HL-60 (cell line): Measurements from ENCODE around the gene SLC38A1.
"Not testable (repeated sequence)": the region's sequence is repeated elsewhere in the genome, so short reads cannot be mapped to it uniquely, and the experiment has no call there.

Experiments used
- DNase-seq, 2 experiments: peaks; one replicate each; pipeline ENCODE4 v3.0.0-alpha.2; 2010 to 2020; ENCODE audit warnings: low read depth in 1 of 2, low spot score in 1 of 2
- H3K27ac ChIP-seq: fragments of 250-450 bp; sonication (Bioruptor Pico); replicated peaks from 2 replicates; pipeline ENCODE4 v1.5.1; 2020; ENCODE audit warnings: mild to moderate bottlenecking, moderate library complexity
- H3K27me3 ChIP-seq: fragments of 250-450 bp; sonication (Bioruptor Pico); 2 replicates; pipeline ENCODE4 v1.5.1; 2021; ENCODE audit warnings: mild to moderate bottlenecking, moderate library complexity; ENCODE audit not compliant: insufficient read depth, poor library complexity, severe bottlenecking
- H3K4me3 ChIP-seq: replicated peaks from 2 replicates; pipeline ENCODE4 v1.5.1; 2011; ENCODE audit warnings: mild to moderate bottlenecking, control low read depth, low read length; ENCODE audit not compliant: insufficient read depth
- GABPA ChIP-seq: IDR thresholded peaks from 2 replicates; pipeline ENCODE4 v1.6.1; 2012; ENCODE audit warnings: low read depth
- POLR2AphosphoS5 ChIP-seq: IDR thresholded peaks from 2 replicates; pipeline ENCODE4 v1.6.1; 2012; ENCODE audit warnings: low read depth
- SPI1 ChIP-seq: IDR thresholded peaks from 2 replicates; pipeline ENCODE4 v1.6.1; 2012; ENCODE audit warnings: low read depth, mild to moderate bottlenecking, borderline replicate concordance
- TF ChIP-seq, protein P1 (sequence below): IDR thresholded peaks from 2 replicates; pipeline ENCODE4 v1.6.1; 2012; ENCODE audit warnings: low read depth; ENCODE audit not compliant: insufficient replicate concordance
- TF ChIP-seq, protein P2 (sequence below): IDR thresholded peaks from one replicate; pipeline ENCODE4 v1.5.1; 2011; ENCODE audit warnings: low read length, control low read depth, inconsistent platforms; ENCODE audit not compliant: insufficient read depth

The SLC38A1 gene

DNA sequence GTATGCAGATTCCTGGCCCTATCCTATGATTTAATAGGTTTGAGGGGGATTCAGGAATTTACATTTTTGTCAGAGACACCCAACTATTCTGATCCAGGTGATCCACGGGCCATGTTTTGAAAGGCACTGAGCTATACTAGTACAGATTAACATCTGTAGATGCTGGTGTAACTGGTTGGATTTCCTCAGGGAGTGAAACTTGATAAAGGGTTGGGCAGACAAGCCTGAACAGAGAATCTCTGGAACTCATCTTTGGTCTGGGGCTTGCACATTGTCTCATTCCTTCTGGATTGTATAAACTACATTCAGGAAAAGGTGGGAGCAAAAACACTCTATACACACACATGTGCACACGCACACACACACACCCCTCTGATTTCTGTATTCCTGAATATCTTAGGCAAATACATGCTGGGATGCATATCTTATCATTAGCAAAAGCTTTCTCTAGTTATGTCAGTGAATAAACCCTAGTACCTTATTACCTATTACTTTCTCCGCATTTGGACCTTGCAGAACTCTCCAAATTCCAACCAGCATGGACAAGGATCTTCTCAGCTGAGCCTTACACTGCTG lies 104.6 kb downstream of the SLC38A1 start:
- H3K27me3 ChIP-seq, result no peaks in the 10 kb centered on the region
- H3K27ac ChIP-seq, result no peak overlapping the region
- TF ChIP-seq, protein P1, sequence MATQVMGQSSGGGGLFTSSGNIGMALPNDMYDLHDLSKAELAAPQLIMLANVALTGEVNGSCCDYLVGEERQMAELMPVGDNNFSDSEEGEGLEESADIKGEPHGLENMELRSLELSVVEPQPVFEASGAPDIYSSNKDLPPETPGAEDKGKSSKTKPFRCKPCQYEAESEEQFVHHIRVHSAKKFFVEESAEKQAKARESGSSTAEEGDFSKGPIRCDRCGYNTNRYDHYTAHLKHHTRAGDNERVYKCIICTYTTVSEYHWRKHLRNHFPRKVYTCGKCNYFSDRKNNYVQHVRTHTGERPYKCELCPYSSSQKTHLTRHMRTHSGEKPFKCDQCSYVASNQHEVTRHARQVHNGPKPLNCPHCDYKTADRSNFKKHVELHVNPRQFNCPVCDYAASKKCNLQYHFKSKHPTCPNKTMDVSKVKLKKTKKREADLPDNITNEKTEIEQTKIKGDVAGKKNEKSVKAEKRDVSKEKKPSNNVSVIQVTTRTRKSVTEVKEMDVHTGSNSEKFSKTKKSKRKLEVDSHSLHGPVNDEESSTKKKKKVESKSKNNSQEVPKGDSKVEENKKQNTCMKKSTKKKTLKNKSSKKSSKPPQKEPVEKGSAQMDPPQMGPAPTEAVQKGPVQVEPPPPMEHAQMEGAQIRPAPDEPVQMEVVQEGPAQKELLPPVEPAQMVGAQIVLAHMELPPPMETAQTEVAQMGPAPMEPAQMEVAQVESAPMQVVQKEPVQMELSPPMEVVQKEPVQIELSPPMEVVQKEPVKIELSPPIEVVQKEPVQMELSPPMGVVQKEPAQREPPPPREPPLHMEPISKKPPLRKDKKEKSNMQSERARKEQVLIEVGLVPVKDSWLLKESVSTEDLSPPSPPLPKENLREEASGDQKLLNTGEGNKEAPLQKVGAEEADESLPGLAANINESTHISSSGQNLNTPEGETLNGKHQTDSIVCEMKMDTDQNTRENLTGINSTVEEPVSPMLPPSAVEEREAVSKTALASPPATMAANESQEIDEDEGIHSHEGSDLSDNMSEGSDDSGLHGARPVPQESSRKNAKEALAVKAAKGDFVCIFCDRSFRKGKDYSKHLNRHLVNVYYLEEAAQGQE, result no peak
- TF ChIP-seq, protein P2, sequence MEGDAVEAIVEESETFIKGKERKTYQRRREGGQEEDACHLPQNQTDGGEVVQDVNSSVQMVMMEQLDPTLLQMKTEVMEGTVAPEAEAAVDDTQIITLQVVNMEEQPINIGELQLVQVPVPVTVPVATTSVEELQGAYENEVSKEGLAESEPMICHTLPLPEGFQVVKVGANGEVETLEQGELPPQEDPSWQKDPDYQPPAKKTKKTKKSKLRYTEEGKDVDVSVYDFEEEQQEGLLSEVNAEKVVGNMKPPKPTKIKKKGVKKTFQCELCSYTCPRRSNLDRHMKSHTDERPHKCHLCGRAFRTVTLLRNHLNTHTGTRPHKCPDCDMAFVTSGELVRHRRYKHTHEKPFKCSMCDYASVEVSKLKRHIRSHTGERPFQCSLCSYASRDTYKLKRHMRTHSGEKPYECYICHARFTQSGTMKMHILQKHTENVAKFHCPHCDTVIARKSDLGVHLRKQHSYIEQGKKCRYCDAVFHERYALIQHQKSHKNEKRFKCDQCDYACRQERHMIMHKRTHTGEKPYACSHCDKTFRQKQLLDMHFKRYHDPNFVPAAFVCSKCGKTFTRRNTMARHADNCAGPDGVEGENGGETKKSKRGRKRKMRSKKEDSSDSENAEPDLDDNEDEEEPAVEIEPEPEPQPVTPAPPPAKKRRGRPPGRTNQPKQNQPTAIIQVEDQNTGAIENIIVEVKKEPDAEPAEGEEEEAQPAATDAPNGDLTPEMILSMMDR, result no peak
- TF ChIP-seq POLR2AphosphoS5 (no peak), SPI1 (no peak), GABPA (no peak)
- no peak for DNase-seq
- H3K4me3 ChIP-seq, result no peak overlapping the region

DNA sequence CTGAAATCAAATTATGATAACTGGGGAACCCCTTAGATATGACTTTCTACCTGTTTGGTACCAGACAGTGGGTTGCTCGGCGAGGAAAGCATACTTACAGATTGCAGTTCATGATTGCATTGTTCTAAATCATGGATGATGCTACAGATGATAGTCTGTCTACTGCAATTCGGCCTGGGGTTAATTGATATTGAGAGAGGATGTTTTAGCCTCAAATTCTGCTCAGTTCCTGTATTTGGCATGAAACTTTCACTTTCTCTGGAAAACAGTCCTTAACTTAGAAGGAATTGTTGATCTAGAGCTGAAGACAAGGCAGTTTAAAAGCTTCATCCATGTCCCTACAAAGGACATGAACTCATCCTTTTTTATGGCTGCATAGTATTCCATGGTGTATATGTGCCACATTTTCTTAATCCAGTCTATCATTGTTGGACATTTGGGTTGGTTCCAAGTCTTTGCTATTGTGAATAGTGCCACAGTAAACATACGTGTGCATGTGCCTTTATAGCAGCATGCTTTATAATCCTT lies 106.2 kb downstream of the SLC38A1 start:
- H3K27ac ChIP-seq, DNase-seq, H3K4me3 ChIP-seq, H3K27me3 ChIP-seq: not testable (repeated sequence)

DNA sequence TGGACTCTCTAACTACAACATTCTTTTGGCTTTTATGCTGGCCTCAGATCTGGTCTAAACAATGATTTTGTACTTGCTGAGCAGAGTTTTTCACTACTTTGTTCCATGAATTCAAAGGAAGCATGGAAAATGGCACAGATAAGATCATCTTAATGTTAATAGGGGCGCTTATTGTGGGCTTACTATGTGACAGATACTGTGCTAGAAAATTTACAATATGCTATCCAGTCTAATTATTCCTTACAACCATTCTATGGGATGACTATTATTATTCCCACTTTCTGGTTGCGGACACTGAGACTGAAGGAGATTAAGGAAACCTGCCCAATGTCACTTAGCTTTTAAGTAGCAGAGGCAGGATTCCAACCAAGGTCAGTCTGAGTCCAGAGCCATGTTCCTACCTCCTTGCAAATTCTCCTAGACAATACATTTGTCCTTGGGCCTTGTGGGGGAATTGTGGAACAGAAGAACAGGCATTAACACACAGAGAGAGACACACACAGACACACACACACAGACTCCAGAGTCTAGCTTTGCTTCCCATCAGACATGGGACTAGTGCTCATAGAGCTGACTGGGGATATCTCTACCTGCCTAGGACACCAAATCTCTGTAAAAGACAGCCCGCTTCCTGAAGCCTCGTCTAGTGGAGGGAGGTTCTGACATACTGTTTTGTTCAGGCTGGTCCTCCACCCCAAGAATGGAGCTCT lies 107.7 kb downstream of the SLC38A1 start:
- DNase-seq, result no peak
- TF ChIP-seq SPI1 (no peak), GABPA (no peak), POLR2AphosphoS5 (no peak)
- TF ChIP-seq, protein P2, result no peak
- TF ChIP-seq, protein P1, result no peak

DNA sequence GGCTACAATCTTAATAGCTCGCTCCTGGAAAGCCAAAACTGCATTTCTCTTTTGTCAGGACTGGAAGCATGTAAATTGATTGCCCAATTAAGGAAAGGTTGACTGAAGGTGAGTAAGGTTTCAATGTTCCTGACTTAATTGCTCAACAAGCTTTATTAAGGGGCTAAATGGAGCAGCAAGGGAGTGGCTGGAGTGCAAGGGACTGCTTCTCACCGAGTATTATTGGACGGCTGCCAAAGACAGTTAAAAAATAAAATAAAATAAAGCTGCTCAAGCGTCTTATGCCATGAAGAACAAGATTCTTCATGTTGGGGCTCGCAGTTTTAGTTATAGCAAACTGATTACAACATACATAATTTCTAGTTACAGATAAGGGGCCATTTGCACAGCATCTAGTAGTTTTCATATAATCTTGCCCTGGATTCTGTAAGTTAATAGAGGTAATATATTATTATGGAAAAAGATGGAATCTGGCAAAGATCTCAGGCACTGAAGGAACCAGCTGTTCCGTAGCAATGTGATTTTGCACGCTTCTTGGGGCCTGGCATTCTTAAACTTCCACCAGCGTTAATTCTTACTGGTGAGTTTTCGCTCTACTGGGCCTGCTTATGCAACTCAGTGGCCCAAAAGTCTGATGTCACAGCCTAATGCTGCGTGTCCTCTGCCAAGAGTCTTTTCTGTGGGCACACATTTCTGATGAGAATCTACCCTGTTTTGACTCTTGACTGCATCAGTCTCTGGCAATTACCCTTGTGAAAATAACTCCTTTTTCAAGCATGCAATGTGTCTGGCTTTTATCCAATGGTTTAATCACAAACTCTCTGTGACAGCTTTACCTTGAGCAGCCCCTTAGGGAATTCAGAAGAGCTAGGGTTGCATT lies 108.5 kb downstream of the SLC38A1 start:
- no peak overlapping the region for H3K4me3 ChIP-seq
- no peaks in the 10 kb centered on the region for H3K27me3 ChIP-seq
- TF ChIP-seq SPI1 (no peak), POLR2AphosphoS5 (no peak), GABPA (no peak)
- TF ChIP-seq, protein P1, result no peak
- TF ChIP-seq, protein P2, result no peak
- no peak overlapping the region for H3K27ac ChIP-seq
- DNase-seq, result no peak

More for the DNA sequence above, 107.7 kb downstream of the SLC38A1 start:
- H3K27me3 ChIP-seq, result no peaks in the 10 kb centered on the region
- H3K27ac ChIP-seq, result no peak overlapping the region
- no peak overlapping the region for H3K4me3 ChIP-seq
